Iris pigment epithelial cell (primary cell): ENCODE measurements around the gene HMCN1.
A peak's percentile ranks its signal among the peaks of the same experiment; 100 is the strongest.

Experiments used
- DNase-seq: peaks from one replicate; pipeline ENCODE4 v3.0.0-alpha.2; 2011; ENCODE audit warnings: low read depth

Gene HMCN1

DNA sequence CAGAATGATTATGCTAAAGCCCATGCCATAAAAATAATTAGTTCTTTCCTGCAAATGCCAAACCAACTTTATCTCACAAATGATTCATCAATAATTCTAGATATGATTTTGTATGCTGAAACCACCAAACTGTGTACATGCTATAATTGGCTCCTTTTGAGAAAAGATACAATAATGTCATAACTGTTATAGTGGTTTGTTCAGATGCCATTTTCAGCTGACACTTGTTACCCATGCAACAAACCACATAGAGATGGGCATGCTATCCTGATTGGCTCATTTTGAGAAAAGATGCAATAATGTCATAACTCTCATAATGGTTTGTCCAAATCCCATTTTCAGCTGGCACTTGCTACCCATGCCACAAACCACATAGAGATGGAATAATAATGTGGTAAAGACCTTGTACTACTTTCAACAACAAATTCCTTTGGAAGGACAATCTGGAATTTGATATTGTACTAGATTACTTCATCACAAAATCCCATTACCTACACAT, 357.1 kb downstream of the HMCN1 start:
- DNase-seq: no peak

DNA sequence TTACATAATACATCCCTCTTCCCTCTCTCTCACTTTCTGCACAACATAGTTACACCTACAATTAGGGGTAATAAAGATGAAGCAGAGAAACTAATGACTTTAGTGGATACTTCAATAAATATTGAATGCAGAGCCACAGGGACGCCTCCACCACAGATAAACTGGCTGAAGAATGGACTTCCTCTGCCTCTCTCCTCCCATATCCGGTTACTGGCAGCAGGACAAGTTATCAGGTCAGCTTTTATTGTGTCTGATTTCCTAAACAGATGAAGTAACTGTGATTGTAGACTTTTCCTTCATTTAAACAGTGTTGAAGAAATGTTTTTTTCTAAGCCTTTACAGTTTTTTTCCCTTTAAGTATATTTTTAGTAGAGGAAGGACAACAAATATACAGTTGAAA, 359.2 kb downstream of the HMCN1 start:
- DNase-seq: peak; percentile 76

DNA sequence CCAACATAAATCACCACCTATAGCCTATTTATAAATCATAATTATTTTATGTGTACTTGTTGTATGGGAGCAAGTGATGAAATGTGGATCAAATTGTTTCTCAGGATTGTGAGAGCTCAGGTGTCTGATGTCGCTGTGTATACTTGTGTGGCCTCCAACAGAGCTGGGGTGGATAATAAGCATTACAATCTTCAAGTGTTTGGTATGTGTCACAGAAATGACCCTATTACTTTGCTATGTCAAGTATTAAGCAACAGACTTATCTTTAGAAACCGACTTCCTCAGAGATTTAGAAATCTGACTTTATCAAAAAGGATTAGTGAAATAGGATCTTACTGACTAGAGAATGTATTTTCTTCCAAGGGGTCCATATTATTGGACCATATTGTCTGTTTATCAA, 360.0 kb downstream of the HMCN1 start:
- DNase-seq: peak; percentile 83

DNA sequence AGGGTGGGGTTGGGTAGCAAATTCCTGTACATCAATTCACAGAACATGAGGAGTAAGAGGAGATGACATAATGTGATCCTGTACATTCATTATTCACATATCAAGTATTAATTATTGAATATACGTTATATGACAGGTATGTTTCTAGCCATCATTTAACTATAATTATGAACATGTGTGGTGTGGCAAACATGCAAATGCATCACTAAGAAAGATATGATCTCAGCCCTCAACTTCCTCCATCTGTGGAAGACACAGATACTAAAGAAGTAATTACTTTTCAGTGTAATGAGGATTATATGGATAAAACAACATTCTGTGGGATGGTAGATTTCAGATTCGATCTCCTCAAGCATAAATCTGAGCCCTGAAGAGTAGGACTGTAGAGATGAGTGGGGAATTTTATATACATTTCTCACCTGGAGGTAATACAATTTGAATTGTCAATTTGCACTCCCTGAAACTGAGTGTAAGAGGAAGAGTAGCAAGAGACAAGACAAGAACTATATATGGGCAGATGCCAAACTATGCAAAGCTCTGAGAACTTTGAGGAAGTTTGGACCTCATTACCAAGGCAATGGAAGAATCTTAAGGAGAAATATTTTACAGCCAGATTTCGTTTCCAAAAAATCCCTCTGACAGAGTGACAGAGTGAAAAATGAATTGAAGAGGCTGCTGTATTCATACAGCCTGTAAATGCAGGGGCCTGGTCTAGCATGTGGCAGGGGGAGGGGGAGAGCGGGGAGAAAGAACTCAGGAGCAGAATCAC, 365.3 kb downstream of the HMCN1 start:
- DNase-seq: no peak

DNA sequence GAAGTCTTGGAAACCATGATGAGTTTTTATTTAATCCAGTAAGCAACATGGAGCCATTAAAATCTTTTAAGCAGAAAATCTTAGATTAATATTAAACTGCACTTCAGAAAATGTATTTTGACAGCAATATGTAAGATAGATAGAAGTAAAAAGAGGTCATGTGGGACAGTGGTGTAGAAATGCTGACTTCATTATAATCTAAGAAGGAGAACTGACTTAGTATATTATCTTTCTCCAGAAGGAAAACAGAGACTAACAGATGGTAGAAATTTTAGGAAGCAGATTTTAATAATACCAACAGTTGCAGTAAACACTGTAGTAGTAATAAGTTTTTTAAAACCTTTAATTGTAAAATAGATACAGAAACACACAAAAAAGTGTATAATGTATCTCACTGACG, 367.9 kb downstream of the HMCN1 start:
- DNase-seq: peak; percentile 7

DNA sequence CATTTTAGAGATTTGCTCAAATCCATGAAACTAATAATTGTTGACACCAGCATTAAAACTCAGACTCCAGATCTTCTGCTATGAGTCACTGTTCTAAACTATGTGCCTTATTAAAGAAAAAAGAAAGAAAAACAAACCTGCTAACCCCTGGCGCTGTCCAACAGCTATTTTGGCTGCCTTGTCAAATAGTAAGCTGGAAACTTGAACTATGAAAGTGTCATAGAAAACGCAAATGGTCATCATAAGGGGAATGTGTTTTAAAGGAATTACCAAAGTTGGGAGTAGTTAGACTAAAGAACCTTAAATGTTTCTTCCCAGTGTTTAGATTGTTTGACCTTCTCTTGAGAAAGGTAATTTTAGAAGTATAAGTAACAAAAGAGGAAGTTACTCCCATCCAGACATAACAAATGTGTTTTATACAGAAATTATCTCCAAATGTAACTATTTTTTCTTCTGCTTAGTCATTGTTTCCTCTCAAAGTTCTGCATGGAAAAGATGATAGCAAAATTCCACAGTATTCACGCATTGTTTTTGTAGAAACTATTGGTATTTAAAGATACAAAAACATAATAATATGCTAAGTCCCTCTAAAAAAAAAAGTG, 368.5 kb downstream of the HMCN1 start:
- peak; percentile 93 for DNase-seq

DNA sequence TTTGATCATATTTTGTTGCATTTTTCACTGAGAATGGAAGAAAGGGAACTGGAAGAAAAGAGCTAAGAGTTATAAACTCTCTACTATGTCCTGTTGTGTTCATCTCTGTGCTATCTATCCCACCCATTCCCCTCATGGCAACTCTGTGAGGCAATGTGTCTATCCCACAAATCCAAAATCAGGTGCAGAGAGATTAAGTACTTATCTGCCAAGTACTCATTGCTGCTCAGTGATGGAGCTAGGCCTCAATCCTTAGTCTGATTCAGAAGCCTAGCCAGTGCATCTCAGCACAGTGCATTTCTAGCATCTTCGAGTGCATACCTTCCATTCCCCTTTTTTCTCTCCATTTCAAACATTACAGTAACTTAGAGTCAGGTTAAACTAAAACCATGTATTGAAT, 370.3 kb downstream of the HMCN1 start:
- DNase-seq: no peak

DNA sequence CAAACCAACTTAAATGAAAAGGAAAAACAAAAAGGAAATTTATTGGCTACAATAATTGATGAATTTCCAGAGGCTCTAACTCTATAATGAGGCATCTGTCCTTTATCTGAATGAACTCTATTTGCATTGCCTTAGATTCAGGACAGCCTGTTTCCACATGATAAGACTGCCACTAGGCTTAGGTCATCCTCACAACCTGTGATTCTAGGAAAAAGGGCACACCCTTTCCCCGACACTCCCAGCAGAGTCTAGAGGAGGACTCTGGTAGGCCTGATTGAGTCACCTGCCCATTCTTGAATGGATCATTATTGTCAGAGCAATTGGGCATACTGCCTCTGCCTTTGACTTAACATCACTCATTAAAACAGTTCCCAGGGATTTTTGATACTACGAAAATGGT, 378.1 kb downstream of the HMCN1 start:
- no peak for DNase-seq

DNA sequence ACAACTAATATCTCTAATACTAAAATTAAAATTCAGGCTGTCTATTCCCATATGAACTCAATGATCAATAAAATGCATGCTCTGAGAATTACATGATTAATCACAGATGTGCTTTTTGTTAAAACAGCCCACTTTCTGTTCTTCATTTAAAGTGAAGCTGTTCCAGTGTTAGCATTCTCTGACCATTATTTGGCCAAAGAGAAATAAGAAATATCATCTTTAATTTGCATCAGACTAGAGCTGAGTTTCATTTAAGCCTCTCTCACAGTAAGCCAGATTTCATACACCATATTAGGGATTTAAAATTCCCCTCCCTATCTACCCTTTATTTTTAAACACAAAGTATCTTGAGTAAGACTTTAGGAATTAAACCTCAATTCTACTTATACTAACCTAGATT, 379.3 kb downstream of the HMCN1 start:
- no peak for DNase-seq

DNA sequence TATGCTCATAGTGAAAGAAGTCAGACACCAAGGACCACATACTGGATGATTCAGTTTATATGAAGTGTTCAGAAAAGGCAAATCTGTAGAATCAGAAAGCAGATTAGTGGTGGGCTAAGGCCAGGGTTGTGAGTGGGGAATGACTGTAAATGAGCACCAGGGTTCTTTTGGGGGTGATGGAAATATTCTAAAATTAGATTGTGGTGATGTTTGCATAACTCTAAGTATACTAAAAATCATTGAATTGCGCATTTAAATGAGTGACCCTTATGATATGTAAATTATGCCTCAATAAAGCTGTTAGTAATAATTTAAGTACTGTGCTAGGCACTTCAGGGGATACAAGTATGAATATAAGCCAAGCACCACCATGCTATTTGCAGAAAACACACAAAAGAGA, 384.5 kb downstream of the HMCN1 start:
- no peak for DNase-seq

DNA sequence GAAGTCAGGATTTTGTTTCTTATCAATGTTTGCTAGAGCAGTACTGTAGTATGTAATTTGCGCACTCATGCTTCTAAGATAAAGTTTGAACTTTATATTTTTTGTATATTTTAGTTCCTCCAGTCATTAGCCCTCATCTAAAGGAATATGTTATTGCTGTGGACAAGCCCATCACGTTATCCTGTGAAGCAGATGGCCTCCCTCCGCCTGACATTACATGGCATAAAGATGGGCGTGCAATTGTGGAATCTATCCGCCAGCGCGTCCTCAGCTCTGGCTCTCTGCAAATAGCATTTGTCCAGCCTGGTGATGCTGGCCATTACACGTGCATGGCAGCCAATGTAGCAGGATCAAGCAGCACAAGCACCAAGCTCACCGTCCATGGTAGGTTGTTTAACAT, 388.6 kb downstream of the HMCN1 start:
- DNase-seq: no peak

DNA sequence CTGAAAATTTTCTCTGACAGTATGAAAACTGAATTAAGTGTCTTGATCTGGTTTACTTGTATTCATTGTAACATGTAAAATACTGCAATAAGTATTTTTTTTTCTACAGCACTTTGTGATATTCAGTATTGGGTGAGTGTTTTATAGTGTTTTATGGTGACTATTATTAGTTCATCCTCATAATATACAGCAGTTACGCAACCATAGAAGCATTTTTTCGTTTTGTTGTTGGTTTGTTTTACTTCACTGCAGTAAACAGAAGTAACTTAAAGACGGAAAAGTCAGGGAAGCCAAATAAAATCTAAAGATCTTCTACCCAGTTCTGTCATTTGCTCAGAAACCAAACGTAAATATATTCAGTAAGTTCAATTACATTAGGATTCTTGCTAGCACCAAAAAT, 390.8 kb downstream of the HMCN1 start:
- no peak for DNase-seq

DNA sequence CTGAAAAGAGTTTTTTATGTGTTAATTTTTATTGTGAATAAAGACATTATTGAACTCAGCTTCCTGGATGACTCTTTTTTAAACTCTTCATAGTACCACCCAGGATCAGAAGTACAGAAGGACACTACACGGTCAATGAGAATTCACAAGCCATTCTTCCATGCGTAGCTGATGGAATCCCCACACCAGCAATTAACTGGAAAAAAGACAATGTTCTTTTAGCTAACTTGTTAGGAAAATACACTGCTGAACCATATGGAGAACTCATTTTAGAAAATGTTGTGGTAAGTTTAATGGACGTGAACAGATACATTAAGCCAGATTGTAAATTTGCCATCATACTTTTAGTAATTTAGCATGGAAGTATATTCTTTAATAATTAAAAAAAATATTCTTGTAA, 391.3 kb downstream of the HMCN1 start:
- DNase-seq: no peak

DNA sequence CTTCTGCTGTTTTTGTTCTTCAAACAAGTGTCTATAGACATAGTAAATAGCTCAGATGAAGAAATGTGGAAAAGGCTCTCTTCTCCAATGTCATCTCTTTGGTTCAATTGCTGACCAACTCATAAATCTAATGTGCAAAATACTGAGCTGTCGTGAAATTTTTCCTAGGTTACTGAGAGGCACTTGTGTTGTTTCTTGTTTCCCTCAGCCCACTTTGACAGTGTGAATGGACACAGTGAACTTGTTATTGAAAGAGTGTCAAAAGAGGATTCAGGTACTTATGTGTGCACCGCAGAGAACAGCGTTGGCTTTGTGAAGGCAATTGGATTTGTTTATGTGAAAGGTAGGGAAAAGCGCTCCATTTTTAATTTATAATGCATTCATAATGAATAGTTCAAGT, 395.6 kb downstream of the HMCN1 start:
- no peak for DNase-seq

DNA sequence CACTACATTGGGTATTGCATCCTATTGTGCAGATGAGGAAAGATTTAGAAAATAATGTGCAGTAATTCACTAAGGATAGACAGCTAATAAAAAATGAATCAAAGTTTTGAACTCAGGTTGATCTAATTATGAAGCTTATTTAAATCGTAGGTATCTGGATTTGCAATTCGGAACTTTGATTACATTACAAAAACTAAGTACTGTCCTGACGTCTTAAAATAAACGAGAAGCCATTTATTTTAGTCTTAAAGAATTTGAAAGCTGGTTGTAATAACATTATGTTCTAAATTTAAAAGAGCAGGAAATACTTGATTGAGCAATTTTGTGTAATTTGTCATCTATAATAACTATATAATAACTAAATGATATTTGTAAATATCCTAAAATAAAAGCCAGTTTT, 404.9 kb downstream of the HMCN1 start:
- peak; percentile 20 for DNase-seq

DNA sequence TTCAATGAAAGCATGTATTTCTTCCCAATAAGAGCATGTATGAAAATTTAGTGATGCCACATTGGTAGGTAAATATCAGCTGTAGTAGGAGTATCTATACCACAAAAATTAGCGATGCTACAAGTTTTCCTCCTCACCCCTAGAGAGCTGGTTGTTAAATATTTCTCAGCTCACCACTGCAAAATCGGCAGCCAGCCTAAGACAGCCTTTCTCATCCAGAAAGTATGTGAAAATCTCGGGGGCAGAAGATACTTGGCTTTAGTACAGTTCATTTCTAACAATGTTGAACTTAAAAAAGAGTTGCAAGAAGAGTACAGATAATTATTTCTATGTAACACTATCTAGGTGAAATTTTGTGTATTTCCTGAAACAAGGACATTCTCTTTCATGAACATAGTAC, 405.5 kb downstream of the HMCN1 start:
- DNase-seq: peak; percentile 84

DNA sequence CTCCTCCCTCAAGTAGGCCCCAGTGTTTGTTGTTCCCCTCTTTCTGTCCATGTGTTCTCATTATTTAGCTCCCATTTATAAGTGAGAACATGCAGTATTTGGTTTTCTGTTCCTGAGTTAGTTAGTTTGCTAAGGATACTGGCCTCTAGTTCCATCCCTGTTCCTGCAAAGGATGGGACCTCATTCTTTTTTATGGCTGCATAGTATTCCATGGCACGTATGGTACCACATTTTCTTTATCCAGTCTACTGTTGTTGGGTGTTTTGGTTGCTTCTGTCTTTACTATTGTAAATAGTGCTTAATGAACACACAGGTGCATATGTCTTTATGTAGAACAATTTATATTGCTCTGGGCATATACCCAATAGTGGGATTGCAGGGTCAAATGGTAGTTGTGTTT, 408.0 kb downstream of the HMCN1 start:
- no peak for DNase-seq

DNA sequence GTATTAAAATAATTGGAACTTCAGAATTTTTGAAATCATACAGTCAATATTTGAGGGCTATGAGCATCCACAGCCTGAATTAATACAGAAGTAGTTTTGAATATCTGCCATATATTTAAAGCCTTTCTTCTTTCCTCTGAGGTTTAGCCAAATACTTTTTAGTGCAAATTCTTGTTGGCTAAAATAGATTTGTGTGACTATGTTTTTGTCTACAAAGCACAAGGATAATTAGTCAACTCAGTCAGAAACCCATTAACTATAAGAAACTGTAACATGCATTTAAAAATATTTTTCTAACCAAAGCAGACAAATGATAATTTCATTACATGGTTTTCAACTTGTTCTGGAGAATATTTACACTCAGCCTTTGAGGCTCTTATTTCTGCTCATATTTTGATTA, 408.7 kb downstream of the HMCN1 start:
- DNase-seq: no peak

DNA sequence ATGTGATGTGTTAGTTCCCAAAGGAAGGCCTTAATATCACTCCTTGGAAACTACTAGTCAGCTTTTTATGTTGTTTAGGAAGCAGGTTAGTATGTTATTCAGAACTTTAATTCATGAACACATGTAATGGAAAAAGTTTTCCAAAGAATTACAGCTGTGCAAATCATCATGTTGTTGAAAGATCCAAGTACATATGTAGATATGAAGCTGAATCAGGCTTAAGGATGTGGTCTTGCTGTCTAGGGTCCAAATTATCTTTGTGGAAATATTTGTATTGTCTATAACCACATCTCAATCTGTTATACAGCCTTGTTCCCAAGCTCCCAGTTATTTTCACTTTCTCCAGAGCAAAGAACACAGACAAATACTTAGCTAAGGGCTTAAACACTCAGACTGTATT, 409.3 kb downstream of the HMCN1 start:
- no peak for DNase-seq

DNA sequence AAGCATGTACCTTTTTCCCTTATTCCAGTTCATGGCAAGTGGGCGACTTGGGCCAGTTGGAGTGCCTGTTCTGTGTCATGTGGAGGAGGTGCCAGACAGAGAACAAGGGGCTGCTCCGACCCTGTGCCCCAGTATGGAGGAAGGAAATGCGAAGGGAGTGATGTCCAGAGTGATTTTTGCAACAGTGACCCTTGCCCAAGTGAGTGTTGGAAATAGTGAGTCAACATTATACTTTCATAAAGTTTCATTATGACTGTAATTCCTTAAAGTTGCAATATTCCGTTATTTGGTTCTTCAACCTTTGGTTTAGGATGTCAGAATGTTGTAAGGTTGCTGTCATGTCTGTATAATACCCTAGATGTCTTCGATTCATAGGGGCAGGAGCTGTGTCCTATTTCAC, 410.3 kb downstream of the HMCN1 start:
- DNase-seq: peak; percentile 37

DNA sequence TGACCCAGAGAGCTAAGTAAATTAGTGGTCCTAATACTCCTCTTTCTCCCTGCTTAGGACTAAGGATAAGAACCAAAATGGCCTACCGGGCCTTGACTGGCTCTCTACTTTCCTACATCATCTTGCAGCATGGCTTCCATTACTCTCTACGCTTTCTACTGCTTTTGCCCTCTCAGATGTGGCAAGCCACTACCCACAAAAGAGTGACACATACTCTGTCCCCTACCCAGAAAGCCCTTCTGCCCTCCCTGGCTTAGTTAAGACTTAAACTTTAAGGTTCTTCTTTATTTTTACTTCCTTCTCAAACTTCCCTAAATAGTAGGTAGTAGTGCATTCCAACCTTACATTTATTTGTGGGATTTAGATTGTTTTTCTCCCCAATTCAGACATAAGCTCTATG, 412.8 kb downstream of the HMCN1 start:
- DNase-seq: no peak

DNA sequence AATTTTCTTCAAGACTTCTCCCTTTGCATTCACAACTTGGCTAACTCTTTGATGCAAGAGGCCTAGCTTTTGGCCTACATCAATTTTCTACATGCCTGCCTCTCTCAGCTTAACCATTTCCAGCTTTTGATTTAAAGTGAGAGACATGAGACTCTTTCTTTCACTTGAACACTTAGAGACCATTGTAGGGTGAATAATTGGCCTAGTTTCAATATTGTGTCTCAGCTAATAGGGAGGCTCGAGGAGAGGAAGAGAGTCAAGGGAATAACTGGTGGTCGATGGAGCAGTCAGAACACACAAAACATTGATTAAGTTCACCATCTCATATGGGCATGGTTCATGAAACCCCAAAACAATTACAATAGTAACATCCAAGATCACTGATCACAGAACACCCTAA, 415.4 kb downstream of the HMCN1 start:
- no peak for DNase-seq

DNA sequence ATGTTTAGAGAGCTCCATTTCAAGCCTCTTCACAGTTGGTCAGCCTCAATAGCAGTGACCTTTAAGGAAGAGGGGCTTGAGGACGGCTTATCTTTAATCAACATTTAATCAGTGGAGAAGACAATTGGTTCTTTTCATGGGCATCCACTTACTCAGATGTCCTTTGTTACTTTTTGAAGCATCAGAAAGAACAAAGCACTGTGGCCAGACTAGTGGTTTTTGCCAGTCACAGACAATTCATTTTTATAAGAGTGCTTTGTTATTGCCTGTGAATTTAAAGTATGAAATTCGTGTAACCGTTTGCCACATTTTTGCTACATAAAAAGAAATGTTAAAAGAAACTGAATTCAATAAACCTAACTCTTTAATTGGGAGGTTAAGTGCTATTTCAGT, 418.0 kb downstream of the HMCN1 start:
- no peak for DNase-seq

DNA sequence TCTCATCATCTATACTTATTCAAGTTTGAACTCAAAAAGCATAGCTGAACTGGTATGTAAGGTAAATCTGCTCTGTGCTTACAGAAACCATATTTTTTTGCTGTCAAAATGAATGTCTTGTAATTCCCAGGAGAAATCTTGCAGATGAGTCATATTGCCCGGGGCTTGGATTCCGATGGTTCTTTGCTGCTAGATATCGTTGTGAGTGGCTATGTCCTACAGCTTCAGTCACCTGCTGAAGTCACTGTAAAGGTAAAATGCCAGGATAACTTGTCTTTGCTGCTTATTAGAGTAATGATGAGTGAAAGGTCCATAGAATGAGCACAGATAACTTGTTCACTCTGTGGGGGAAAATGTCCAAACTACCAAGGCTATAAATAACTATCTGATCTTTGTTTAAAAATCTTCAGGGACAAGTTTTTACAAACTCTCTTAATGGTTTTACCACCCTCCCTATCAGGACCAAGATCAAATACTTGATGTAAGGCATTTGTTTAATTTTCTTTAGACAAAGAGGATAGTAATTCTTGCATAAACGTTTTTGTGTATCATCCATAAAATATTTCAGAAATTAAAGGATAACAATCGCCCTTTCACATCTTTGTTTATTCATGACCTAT, 418.5 kb downstream of the HMCN1 start:
- DNase-seq: peak; percentile 82
